Right lobe of liver (tissue), 6 donors: ENCODE results near the gene FAM3B. TPM values are rescaled to one million over a fixed set of nuclear protein-coding genes. Genes with fewer than 3 reads are reported as not detected.

ENCODE experiments used
- ATAC-seq, 4 donors: fragments of 200-7000 bp; cut with Tn5 transposase; one replicate each; pipeline ENCODE4 v1.9.1; 2020; ENCODE audit warnings: mild to moderate bottlenecking in 4 of 4, moderate library complexity in 4 of 4
- DNase-seq, 3 donors: peaks; one replicate each; pipeline ENCODE4 v3.0.0-alpha.2; 2020
- H3K27ac ChIP-seq, 3 donors: fragments of 200-600 bp; one replicate each; pipeline ENCODE4 v1.8.0; 2022
- H3K27me3 ChIP-seq, 2 donors: fragments of 200-600 bp; one replicate each; pipeline ENCODE4 v1.8.0; 2022
- H3K36me3 ChIP-seq, 4 donors: fragments of 200-600 bp; sonication (generic) in 1 of 4; one replicate each; pipeline versions ENCODE4 v1.5.1 to v1.8.0; 2017 to 2022; ENCODE audit warnings: control low read depth in 1 of 4
- H3K4me1 ChIP-seq, 4 donors: fragments of 200-600 bp; sonication (generic) in 1 of 4; one replicate each; pipeline versions ENCODE4 v1.5.1 to v1.8.0; 2017 to 2022; ENCODE audit warnings: control low read depth in 1 of 4
- H3K4me3 ChIP-seq, 3 donors: fragments of 200-600 bp; one replicate each; pipeline ENCODE4 v1.8.0; 2022
- H3K9me3 ChIP-seq, 4 donors: fragments of 200-600 bp; sonication (generic) in 1 of 4; one replicate each; pipeline versions ENCODE4 v1.5.1 to v1.8.0; 2017 to 2022; ENCODE audit warnings: control low read depth in 1 of 4
- CTCF ChIP-seq, 4 donors: fragments of 200-600 bp in 3 of 4; fragments of 450-650 bp in 1 of 4; IDR thresholded peaks; one replicate each; pipeline versions ENCODE4 v1.5.1 to v1.8.0; 2016 to 2022; ENCODE audit warnings: antibody characterized with exemption in 4 of 4, mild to moderate bottlenecking in 2 of 4
- POLR2A ChIP-seq: fragments of 450-650 bp; IDR thresholded peaks from one replicate; pipeline ENCODE4 v1.6.1; 2017; ENCODE audit warnings: antibody characterized with exemption, mild to moderate bottlenecking
- WGBS: methylation state at CpG from one replicate; pipeline ENCODE4 v1.1.6; 2018; ENCODE audit warnings: low coverage, low lambda C conversion rate; ENCODE audit not compliant: insufficient coverage; ENCODE audit errors: missing lambda C conversion rate; 5-methylcytosine and 5-hydroxymethylcytosine counted together
- intact Hi-C, 2 donors: fragments of 100-400 bp; cut with DNase I; formaldehyde crosslinking; loops; one replicate each; pipeline versions ENCODE4 v1.11.2 to v1.14.1; 2022
- total RNA-seq, 6 experiments: library from RNA; depleted of rRNA in 2 of 6; stranded (reverse); fragments of >200 nt in 2 of 6; fragmentation: NEBNext Ultra II Directional in 3 of 6; extraction: Animal tissue kit (Norgen Biotek cat#: 25700) in 3 of 6; gene quantifications; one replicate each; pipeline versions ENCODE4 v1.1.0 to v1.2.4, GENCODE V29; 2016 to 2023
- donor health status: DM: no; HTN: yes; CAD: no.
- donor health status: DM: no; HTN: no; CAD: no.
- donor health status: DM: no; HTN: no; CAD: no.
- donor health status: DM: no; HTN: yes; CAD: no.
- donor health status: DM: no; HTN: yes; CAD: no.

The FAM3B gene
- total RNA-seq, 6 experiments from 2014 or later = 0.49 to 0.95 (median 0.76) TPM; not detected in 2

GRCh38 chr21:41406340-41406739 lies 89.7 kb downstream of the FAM3B start:
- Histone ChIP-seq H3K27ac (no peak overlapping the region), H3K27me3 (no peaks in the 10 kb centered on the region), H3K4me1 (no peaks in the 10 kb centered on the region), H3K4me3 (no peak overlapping the region), H3K9me3 (no peaks in the 10 kb centered on the region), H3K36me3 (no peaks in the 10 kb centered on the region)
- peak in 3 of 4 donors; percentile 27 to 53 (median 38) for ATAC-seq
- TF ChIP-seq CTCF (IDR thresholded peaks at IDR 0.05) = no peak
- no peak for TF ChIP-seq POLR2A
- WGBS = 37% methylated on average over 6 of the region's 6 CpGs
- peak in 1 of 3 donors; percentile 42 for DNase-seq
- intact Hi-C loops = no loop called here

Other genes starting within 250 kb of the FAM3B start
- gene BACE2, start 148.6 kb upstream of the FAM3B start, total RNA-seq = 1 to 10 TPM; 4.3 to 7.9 (median 5.4) TPM
- gene MX2, start 45.2 kb downstream of the FAM3B start, total RNA-seq = 1 to 10 TPM in 4 of 6 experiments, under 1 TPM in 2; 0.49 to 1.9 (median 1.5) TPM
- gene MX1, start 109.4 kb downstream of the FAM3B start, total RNA-seq = 10 to 100 TPM in 4 of 6 experiments, 1 to 10 TPM in 2; 6.1 to 25.4 (median 10.5) TPM
- 10 to 100 TPM; 19.3 to 53.7 (median 20.8) TPM for gene TMPRSS2, start 191.4 kb downstream of the FAM3B start, total RNA-seq